Measurements from ENCODE around the gene PTPDC1.
A peak's percentile ranks its signal among the peaks of the same experiment; 100 is the strongest.
"Not testable (repeated sequence)": the region's sequence is repeated elsewhere in the genome, so short reads cannot be mapped to it uniquely, and the experiment has no call there.

Gene PTPDC1

GRCh38 chr9:94082956-94083355 lies 1.3 kb upstream of the PTPDC1 start:
- Histone ChIP-seq H3K9ac (ENCODE audit: low read length) (no peak overlapping the region), H3K4me3 (ENCODE audit: low read length) (no peak overlapping the region), H3K79me2 (ENCODE audit: control insufficient read depth, insufficient read depth, low read length) (no peaks in the 10 kb centered on the region), H4K8ac (ENCODE audit: low read depth, low read length) (no peak overlapping the region), H3K4me2 (ENCODE audit: low read length) (no peak overlapping the region), H3K18ac (ENCODE audit: low read length) (no peak overlapping the region), H3K4ac (ENCODE audit: low read depth, low read length) (no peak overlapping the region), H3K4me1 (ENCODE audit: control insufficient read depth, low read depth, low read length) (peaks cover 6% of the 10 kb centered on the region), H3K23ac (ENCODE audit: low read length) (no peak overlapping the region), H2BK5ac (ENCODE audit: low read length) (no peak overlapping the region), H3K79me1 (ENCODE audit: low read length) (no peaks in the 10 kb centered on the region), H4K5ac (ENCODE audit: low read length) (no peak overlapping the region), H3K36me3 (ENCODE audit: control insufficient read depth, insufficient read depth, low read length) (no peaks in the 10 kb centered on the region), H2BK15ac (replicated peaks; ENCODE audit: low read depth) (no peak overlapping the region), H3K27me3 (ENCODE audit: insufficient read depth, low read length, poor library complexity) (no peaks in the 10 kb centered on the region), H2AK5ac (ENCODE audit: low read length) (no peak overlapping the region), H3K27ac (ENCODE audit: low read depth, low read length) (no peak overlapping the region), H3K56ac (ENCODE audit: low read length) (no peak overlapping the region), H2BK120ac (ENCODE audit: low read depth, low read length) (no peak overlapping the region)
- no peak for DNase-seq
- whole genome bisulfite sequencing (ENCODE audit: extremely low coverage, insufficient coverage, low lambda C conversion rate) = no CpG with 5 or more reads among the region's 1 CpG

DNA sequence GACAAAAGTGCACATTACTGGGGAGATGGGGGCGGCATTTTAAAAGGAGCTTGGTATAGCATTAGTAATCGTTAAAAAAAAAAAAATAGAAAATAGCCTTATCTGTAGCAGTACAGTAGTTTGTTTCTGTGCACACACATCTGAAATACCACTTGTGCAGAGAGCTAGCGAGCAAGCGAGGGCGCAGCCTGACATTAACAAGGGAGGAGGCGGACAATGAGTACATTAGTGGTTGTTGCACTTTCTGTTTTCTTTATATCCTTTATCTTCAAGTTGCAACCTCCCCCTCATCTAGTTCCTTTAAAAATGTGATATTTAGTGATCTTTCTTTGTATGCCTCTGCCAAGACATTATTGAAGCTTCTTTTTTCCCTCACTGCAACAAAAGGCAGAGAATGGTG lies 880 bp upstream of the PTPDC1 start:
- Histone ChIP-seq H2BK120ac (ENCODE audit: low read depth, low read length) (no peak overlapping the region), H3K79me1 (ENCODE audit: low read length) (no peaks in the 10 kb centered on the region), H3K56ac (ENCODE audit: low read length) (no peak overlapping the region), H2BK5ac (ENCODE audit: low read length) (no peak overlapping the region), H3K4me3 (ENCODE audit: low read length) (no peak overlapping the region), H4K8ac (ENCODE audit: low read depth, low read length) (no peak overlapping the region), H3K4me2 (ENCODE audit: low read length) (no peak overlapping the region), H3K27me3 (ENCODE audit: insufficient read depth, low read length, poor library complexity) (no peaks in the 10 kb centered on the region), H3K79me2 (ENCODE audit: control insufficient read depth, insufficient read depth, low read length) (no peaks in the 10 kb centered on the region), H3K4me1 (ENCODE audit: control insufficient read depth, low read depth, low read length) (peaks cover 6% of the 10 kb centered on the region), H3K36me3 (ENCODE audit: control insufficient read depth, insufficient read depth, low read length) (no peaks in the 10 kb centered on the region), H3K4ac (ENCODE audit: low read depth, low read length) (no peak overlapping the region), H3K23ac (ENCODE audit: low read length) (no peak overlapping the region), H2BK15ac (replicated peaks; ENCODE audit: low read depth) (no peak overlapping the region), H3K9ac (ENCODE audit: low read length) (no peak overlapping the region), H3K27ac (ENCODE audit: low read depth, low read length) (no peak overlapping the region), H4K5ac (ENCODE audit: low read length) (no peak overlapping the region), H2AK5ac (ENCODE audit: low read length) (no peak overlapping the region), H3K18ac (ENCODE audit: low read length) (no peak overlapping the region)
- WGBS (ENCODE audit: extremely low coverage, insufficient coverage, low lambda C conversion rate) = no CpG with 5 or more reads among the region's 6 CpGs
- no peak for DNase-seq

- Histone ChIP-seq H4K5ac (ENCODE audit: low read length) (no peak overlapping the region), H3K9ac (ENCODE audit: low read length) (no peak overlapping the region), H2AK5ac (ENCODE audit: low read length) (no peak overlapping the region), H3K23ac (ENCODE audit: low read length) (no peak overlapping the region), H2BK15ac (replicated peaks; ENCODE audit: low read depth) (no peak overlapping the region), H3K36me3 (ENCODE audit: control insufficient read depth, insufficient read depth, low read length) (no peaks in the 10 kb centered on the region), H3K79me1 (ENCODE audit: low read length) (no peaks in the 10 kb centered on the region), H3K56ac (ENCODE audit: low read length) (peak overlapping the region; percentile 45), H3K4me1 (ENCODE audit: control insufficient read depth, low read depth, low read length) (peaks cover 6% of the 10 kb centered on the region), H2BK120ac (ENCODE audit: low read depth, low read length) (no peak overlapping the region), H3K27ac (ENCODE audit: low read depth, low read length) (no peak overlapping the region), H3K4me2 (ENCODE audit: low read length) (no peak overlapping the region), H4K8ac (ENCODE audit: low read depth, low read length) (no peak overlapping the region), H3K27me3 (ENCODE audit: insufficient read depth, low read length, poor library complexity) (no peaks in the 10 kb centered on the region), H3K79me2 (ENCODE audit: control insufficient read depth, insufficient read depth, low read length) (no peaks in the 10 kb centered on the region), H2BK5ac (ENCODE audit: low read length) (no peak overlapping the region), H3K18ac (ENCODE audit: low read length) (no peak overlapping the region), H3K4ac (ENCODE audit: low read depth, low read length) (no peak overlapping the region), H3K4me3 (ENCODE audit: low read length) (no peak overlapping the region)
- WGBS (ENCODE audit: extremely low coverage, insufficient coverage, low lambda C conversion rate) = no CpG with 5 or more reads among the region's 6 CpGs
- DNase-seq = peak; percentile 93
Measured at GRCh38 chr9:94085062-94085639, 887 bp downstream of the PTPDC1 start.

DNA sequence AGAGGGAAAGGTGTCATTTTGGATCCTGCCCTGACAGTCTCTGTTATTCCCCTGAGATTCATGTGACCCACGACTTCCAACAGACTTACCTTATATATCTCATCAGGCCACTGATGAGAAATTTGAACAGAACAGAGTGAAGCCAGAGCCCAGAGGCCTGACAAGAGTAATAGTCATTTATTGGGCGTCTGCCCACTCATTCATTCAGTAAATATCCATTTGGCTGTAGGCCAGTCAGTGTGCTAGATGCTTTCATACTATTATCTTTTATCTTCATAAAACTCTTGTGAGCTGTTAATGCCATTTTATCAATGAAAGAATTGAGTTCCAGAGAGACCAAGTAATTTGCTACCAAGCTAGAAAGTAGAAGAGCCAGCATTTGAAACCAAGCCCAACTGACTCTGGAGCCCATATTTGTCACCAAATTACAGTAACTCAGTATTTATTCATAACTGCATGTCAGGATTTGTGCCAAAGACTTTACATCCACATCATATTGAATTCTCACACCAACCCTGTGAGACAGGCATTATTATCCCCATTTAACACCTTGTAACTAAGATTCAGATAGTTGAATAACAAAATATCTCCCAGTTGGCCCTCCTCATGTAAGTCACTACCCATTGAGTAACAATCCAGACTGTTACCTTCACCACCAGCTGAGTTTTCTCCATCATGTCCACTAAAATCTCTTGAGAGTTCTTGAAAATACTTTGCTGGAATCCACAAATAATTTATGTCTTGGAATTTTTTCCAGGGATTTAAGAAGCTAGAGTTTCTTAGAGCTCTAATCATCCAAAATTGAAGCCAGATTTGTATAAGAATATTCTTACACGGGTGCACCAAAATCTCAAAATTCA lies 2.5 kb downstream of the PTPDC1 start:
- Histone ChIP-seq H3K4me1 (ENCODE audit: control insufficient read depth, low read depth, low read length) (peaks cover 6% of the 10 kb centered on the region), H3K4ac (ENCODE audit: low read depth, low read length) (no peak overlapping the region), H2BK5ac (ENCODE audit: low read length) (no peak overlapping the region), H3K9ac (ENCODE audit: low read length) (no peak overlapping the region), H3K56ac (ENCODE audit: low read length) (peak overlapping the region; percentile 17), H3K36me3 (ENCODE audit: control insufficient read depth, insufficient read depth, low read length) (no peaks in the 10 kb centered on the region), H3K27ac (ENCODE audit: low read depth, low read length) (no peak overlapping the region), H2BK15ac (replicated peaks; ENCODE audit: low read depth) (peak overlapping the region; percentile 36), H3K4me3 (ENCODE audit: low read length) (no peak overlapping the region), H4K8ac (ENCODE audit: low read depth, low read length) (no peak overlapping the region), H2BK120ac (ENCODE audit: low read depth, low read length) (no peak overlapping the region), H3K4me2 (ENCODE audit: low read length) (no peak overlapping the region), H3K79me1 (ENCODE audit: low read length) (no peaks in the 10 kb centered on the region), H3K79me2 (ENCODE audit: control insufficient read depth, insufficient read depth, low read length) (no peaks in the 10 kb centered on the region), H4K5ac (ENCODE audit: low read length) (peak overlapping the region; percentile 38), H2AK5ac (ENCODE audit: low read length) (no peak overlapping the region), H3K18ac (ENCODE audit: low read length) (no peak overlapping the region), H3K23ac (ENCODE audit: low read length) (no peak overlapping the region), H3K27me3 (ENCODE audit: insufficient read depth, low read length, poor library complexity) (no peaks in the 10 kb centered on the region)
- no peak for DNase-seq
- no CpG with 5 or more reads among the region's 3 CpGs for WGBS (ENCODE audit: extremely low coverage, insufficient coverage, low lambda C conversion rate)

- H3K18ac ChIP-seq (ENCODE audit: low read length); H3K56ac ChIP-seq (ENCODE audit: low read length); H4K5ac ChIP-seq (ENCODE audit: low read length); DNase-seq; H2AK5ac ChIP-seq (ENCODE audit: low read length); H2BK5ac ChIP-seq (ENCODE audit: low read length); H3K27me3 ChIP-seq (ENCODE audit: insufficient read depth, low read length, poor library complexity); H3K79me2 ChIP-seq (ENCODE audit: control insufficient read depth, insufficient read depth, low read length); H2BK120ac ChIP-seq (ENCODE audit: low read depth, low read length); H3K36me3 ChIP-seq (ENCODE audit: control insufficient read depth, insufficient read depth, low read length); H3K4me3 ChIP-seq (ENCODE audit: low read length); H3K4me1 ChIP-seq (ENCODE audit: control insufficient read depth, low read depth, low read length); H3K4ac ChIP-seq (ENCODE audit: low read depth, low read length); H3K23ac ChIP-seq (ENCODE audit: low read length); H3K27ac ChIP-seq (ENCODE audit: low read depth, low read length); H3K4me2 ChIP-seq (ENCODE audit: low read length); H2BK15ac ChIP-seq (replicated peaks; ENCODE audit: low read depth); H4K8ac ChIP-seq (ENCODE audit: low read depth, low read length); H3K9ac ChIP-seq (ENCODE audit: low read length); H3K79me1 ChIP-seq (ENCODE audit: low read length): not testable (repeated sequence)
- no CpG with 5 or more reads among the region's 33 CpGs for WGBS (ENCODE audit: extremely low coverage, insufficient coverage, low lambda C conversion rate)
Measured at GRCh38 chr9:94094219-94095145, 10.2 kb downstream of the PTPDC1 start.
